Right lobe of liver (tissue), 6 donors: ENCODE measurements around the gene C1QL1. TPM values are rescaled to one million over a fixed set of nuclear protein-coding genes. Genes with fewer than 3 reads are reported as not detected.

Source experiments
- ATAC-seq, 4 donors: fragments of 200-7000 bp; cut with Tn5 transposase; one replicate each; pipeline ENCODE4 v1.9.1; 2020; ENCODE audit warnings: mild to moderate bottlenecking in 4 of 4, moderate library complexity in 4 of 4
- DNase-seq, 3 donors: peaks; one replicate each; pipeline ENCODE4 v3.0.0-alpha.2; 2020
- H3K27ac ChIP-seq, 3 donors: fragments of 200-600 bp; one replicate each; pipeline ENCODE4 v1.8.0; 2022
- H3K27me3 ChIP-seq, 2 donors: fragments of 200-600 bp; one replicate each; pipeline ENCODE4 v1.8.0; 2022
- H3K36me3 ChIP-seq, 4 donors: fragments of 200-600 bp; sonication (generic) in 1 of 4; one replicate each; pipeline versions ENCODE4 v1.5.1 to v1.8.0; 2017 to 2022; ENCODE audit warnings: control low read depth in 1 of 4
- H3K4me1 ChIP-seq, 4 donors: fragments of 200-600 bp; sonication (generic) in 1 of 4; one replicate each; pipeline versions ENCODE4 v1.5.1 to v1.8.0; 2017 to 2022; ENCODE audit warnings: control low read depth in 1 of 4
- H3K4me3 ChIP-seq, 3 donors: fragments of 200-600 bp; one replicate each; pipeline ENCODE4 v1.8.0; 2022
- H3K9me3 ChIP-seq, 4 donors: fragments of 200-600 bp; sonication (generic) in 1 of 4; one replicate each; pipeline versions ENCODE4 v1.5.1 to v1.8.0; 2017 to 2022; ENCODE audit warnings: control low read depth in 1 of 4
- CTCF ChIP-seq, 4 donors: fragments of 200-600 bp in 3 of 4; fragments of 450-650 bp in 1 of 4; IDR thresholded peaks; one replicate each; pipeline versions ENCODE4 v1.5.1 to v1.8.0; 2016 to 2022; ENCODE audit warnings: antibody characterized with exemption in 4 of 4, mild to moderate bottlenecking in 2 of 4
- POLR2A ChIP-seq: fragments of 450-650 bp; IDR thresholded peaks from one replicate; pipeline ENCODE4 v1.6.1; 2017; ENCODE audit warnings: antibody characterized with exemption, mild to moderate bottlenecking
- WGBS: methylation state at CpG from one replicate; pipeline ENCODE4 v1.1.6; 2018; ENCODE audit warnings: low coverage, low lambda C conversion rate; ENCODE audit not compliant: insufficient coverage; ENCODE audit errors: missing lambda C conversion rate; 5-methylcytosine and 5-hydroxymethylcytosine counted together
- intact Hi-C, 2 donors: fragments of 100-400 bp; cut with DNase I; formaldehyde crosslinking; loops; one replicate each; pipeline versions ENCODE4 v1.11.2 to v1.14.1; 2022
- total RNA-seq, 6 experiments: library from RNA; depleted of rRNA in 2 of 6; stranded (reverse); fragments of >200 nt in 2 of 6; fragmentation: NEBNext Ultra II Directional in 3 of 6; extraction: Animal tissue kit (Norgen Biotek cat#: 25700) in 3 of 6; gene quantifications; one replicate each; pipeline versions ENCODE4 v1.1.0 to v1.2.4, GENCODE V29; 2016 to 2023
- donor health status: DM: no; HTN: yes; CAD: no.
- donor health status: DM: no; HTN: no; CAD: no.
- donor health status: DM: no; HTN: no; CAD: no.
- donor health status: DM: no; HTN: yes; CAD: no.
- donor health status: DM: no; HTN: yes; CAD: no.

C1QL1 gene
- total RNA-seq, 6 experiments from 2014 or later: 0.31 to 0.62 (median 0.38) TPM; not detected in 2

- DNase-seq (no peak), ATAC-seq (no peak)
- Histone ChIP-seq H3K27ac (no peak overlapping the region), H3K9me3 (no peaks in the 10 kb centered on the region), H3K4me3 (peak overlapping the region in 1 of 3 donors; percentile 16), H3K36me3 (no peaks in the 10 kb centered on the region), H3K4me1 (peaks cover 0 to 17% (median 0%) of the 10 kb centered on the region in 4 donors), H3K27me3 (peaks cover 0 to 26% of the 10 kb centered on the region in 2 donors)
- intact Hi-C loops: no loop called here
- WGBS: no CpG with 5 or more reads among the region's 47 CpGs
- TF ChIP-seq CTCF (IDR thresholded peaks at IDR 0.05) (no peak), POLR2A (no peak)
These were observed 237 bp downstream of the C1QL1 start for GRCh38 chr17:44967907-44968224.

- Histone ChIP-seq H3K9me3 (no peaks in the 10 kb centered on the region), H3K36me3 (no peaks in the 10 kb centered on the region), H3K27me3 (peaks cover 0 to 26% of the 10 kb centered on the region in 2 donors), H3K4me1 (peaks cover 0 to 17% (median 0%) of the 10 kb centered on the region in 4 donors), H3K27ac (no peak overlapping the region), H3K4me3 (peak overlapping the region in 1 of 3 donors; percentile 16)
- DNase-seq: no peak
- intact Hi-C loops: no loop called here
- TF ChIP-seq CTCF (IDR thresholded peaks at IDR 0.05): no peak
- TF ChIP-seq POLR2A: no peak
- WGBS: 10% methylated on average over 2 of the region's 76 CpGs
- ATAC-seq: no peak
These were observed 837 bp downstream of the C1QL1 start for GRCh38 chr17:44967026-44967906.

GRCh38 chr17:44966348-44967025 lies 1.6 kb downstream of the C1QL1 start:
- DNase-seq: no peak
- TF ChIP-seq CTCF (IDR thresholded peaks at IDR 0.05) (no peak), POLR2A (no peak)
- intact Hi-C loops: no loop called here
- no peaks in the 10 kb centered on the region for H3K36me3 ChIP-seq
- no peaks in the 10 kb centered on the region for H3K9me3 ChIP-seq
- 15% methylated on average over 11 of the region's 21 CpGs for WGBS
- no peak overlapping the region for H3K27ac ChIP-seq
- peaks cover 0 to 17% (median 0%) of the 10 kb centered on the region in 4 donors for H3K4me1 ChIP-seq
- no peak overlapping the region for H3K4me3 ChIP-seq
- ATAC-seq: no peak
- peaks cover 0 to 26% of the 10 kb centered on the region in 2 donors for H3K27me3 ChIP-seq

GRCh38 chr17:44965481-44966234 lies 2.4 kb downstream of the C1QL1 start:
- Histone ChIP-seq H3K36me3 (no peaks in the 10 kb centered on the region), H3K9me3 (no peaks in the 10 kb centered on the region), H3K4me1 (peaks cover 0 to 17% (median 0%) of the 10 kb centered on the region in 4 donors), H3K4me3 (no peak overlapping the region), H3K27ac (no peak overlapping the region), H3K27me3 (peaks cover 0 to 26% of the 10 kb centered on the region in 2 donors)
- intact Hi-C loops: no loop called here
- ATAC-seq: no peak
- TF ChIP-seq CTCF (IDR thresholded peaks at IDR 0.05): no peak
- TF ChIP-seq POLR2A: no peak
- WGBS: 45% methylated on average over 3 of the region's 5 CpGs
- no peak for DNase-seq
